Measurements from ENCODE around the gene MRM3. TPM values are rescaled to one million over a fixed set of nuclear protein-coding genes. Genes with fewer than 3 reads are reported as not detected.

Gene MRM3
- total and polyA plus RNA-seq, 12 donors = 12.9 to 34.6 (median 19.1) TPM

GRCh38 chr17:794876-795275, 12.7 kb downstream of the MRM3 start:
- Histone ChIP-seq H3K4me1 (replicated peaks in 1 of 2) (peaks cover 0 to 4% of the 10 kb centered on the region in 2 donors), H3K27me3 (no peaks in the 10 kb centered on the region), H3K4me3 (no peak overlapping the region), H3K36me3 (replicated peaks in 1 of 2) (peaks cover 0 to 18% of the 10 kb centered on the region in 2 donors), H3K27ac (no peak overlapping the region), H3K9me3 (replicated peaks in 1 of 3) (no peaks in the 10 kb centered on the region)
- TF ChIP-seq CTCF (IDR thresholded peaks at IDR 0.05) = peak; percentile 54 to 92 (median 85)
- TF ChIP-seq POLR2A (IDR thresholded peaks at IDR 0.05) = no peak
- DNase-seq = peak; percentile 70 to 91 (median 84)
- intact Hi-C loops (cut with DNase I) = loop anchor here (5.0 to 10.0 kb wide), 4 partner anchors 80 to 260 kb away; no protein-coding TSS in a partner anchor
- 10 to 16% (median 11%) methylated on average over 17 to 18 of the region's 18 CpGs for WGBS, 4 donors

DNA sequence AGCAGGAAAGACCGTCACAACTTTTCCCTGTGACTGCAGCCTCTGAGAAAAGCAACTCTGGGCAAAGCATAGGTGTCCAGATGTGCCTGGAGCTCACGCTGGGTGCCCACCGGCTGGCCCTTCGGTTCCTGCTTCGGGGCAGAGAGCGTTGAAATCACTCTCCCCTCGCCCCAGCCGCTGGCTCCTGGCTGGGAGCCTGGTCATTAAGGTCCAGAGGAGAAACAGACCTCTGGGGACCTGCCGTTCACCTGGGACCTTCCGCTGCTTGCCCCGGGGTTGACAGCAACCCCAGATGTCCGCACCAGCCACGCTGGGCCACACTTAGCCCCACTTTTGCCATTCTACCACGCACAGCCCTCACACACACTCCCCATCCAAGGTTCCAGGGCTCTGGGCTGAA, 13.1 kb downstream of the MRM3 start:
- Histone ChIP-seq H3K27me3 (no peaks in the 10 kb centered on the region), H3K27ac (no peak overlapping the region)
- WGBS, 4 donors = 70 to 81% (median 77%) methylated on average over 6 to 14 of the region's 14 CpGs

GRCh38 chr17:795721-796120, 13.6 kb downstream of the MRM3 start:
- H3K4me1 ChIP-seq (replicated peaks in 1 of 2) = peaks cover 0 to 4% of the 10 kb centered on the region in 2 donors
- DNase-seq = no peak
- no peak overlapping the region for H3K4me3 ChIP-seq
- intact Hi-C loops (cut with DNase I) = loop anchor here (5.0 to 10.0 kb wide), 4 partner anchors 79 to 259 kb away; no protein-coding TSS in a partner anchor
- H3K9me3 ChIP-seq (replicated peaks in 1 of 3) = no peaks in the 10 kb centered on the region
- H3K27me3 ChIP-seq = no peaks in the 10 kb centered on the region
- TF ChIP-seq POLR2A (IDR thresholded peaks at IDR 0.05) = no peak
- TF ChIP-seq CTCF (IDR thresholded peaks at IDR 0.05) = no peak
- H3K36me3 ChIP-seq (replicated peaks in 1 of 2) = peaks cover 0 to 14% of the 10 kb centered on the region in 2 donors
- 84 to 89% (median 85%) methylated on average over 9 of the region's 9 CpGs for whole genome bisulfite sequencing, 4 donors
- H3K27ac ChIP-seq = no peak overlapping the region

More for the DNA sequence above, 13.1 kb downstream of the MRM3 start:
- H3K36me3 ChIP-seq (replicated peaks in 1 of 2) = peaks cover 0 to 14% of the 10 kb centered on the region in 2 donors
- no peak overlapping the region for H3K4me3 ChIP-seq
- no peak for DNase-seq
- TF ChIP-seq POLR2A (IDR thresholded peaks at IDR 0.05) (no peak), CTCF (IDR thresholded peaks at IDR 0.05) (no peak)
- H3K9me3 ChIP-seq (replicated peaks in 1 of 3) = no peaks in the 10 kb centered on the region
- peaks cover 0 to 4% of the 10 kb centered on the region in 2 donors for H3K4me1 ChIP-seq (replicated peaks in 1 of 2)
- intact Hi-C loops (cut with DNase I) = loop anchor here (5.0 to 10.0 kb wide), 4 partner anchors 80 to 260 kb away; no protein-coding TSS in a partner anchor

DNA sequence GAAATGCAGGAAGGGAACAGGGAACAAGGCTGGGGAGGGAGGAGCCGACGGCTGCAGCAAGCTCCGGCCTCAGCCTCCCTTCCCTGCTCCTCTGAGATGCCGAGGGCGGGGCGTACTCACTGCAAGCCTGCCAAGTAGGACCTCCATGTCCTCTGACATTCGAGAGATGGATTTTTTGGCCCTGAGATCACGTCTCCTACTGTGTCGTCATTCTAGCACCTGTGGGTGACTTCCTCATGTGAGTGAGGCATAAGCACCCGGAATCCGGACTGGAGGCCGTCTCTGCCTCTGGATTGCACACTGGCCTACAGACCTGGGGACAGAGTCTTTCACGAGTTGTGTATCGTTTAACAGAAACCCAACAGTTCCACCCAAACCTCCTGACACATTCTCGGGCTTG, 14.5 kb downstream of the MRM3 start:
- Histone ChIP-seq H3K4me1 (replicated peaks in 1 of 2) (peaks cover 0 to 4% of the 10 kb centered on the region in 2 donors), H3K9me3 (replicated peaks in 1 of 3) (no peaks in the 10 kb centered on the region), H3K27ac (no peak overlapping the region), H3K36me3 (replicated peaks in 1 of 2) (peaks cover 0 to 12% of the 10 kb centered on the region in 2 donors), H3K27me3 (no peaks in the 10 kb centered on the region), H3K4me3 (no peak overlapping the region)
- no peak for DNase-seq
- TF ChIP-seq CTCF (IDR thresholded peaks at IDR 0.05) = no peak
- TF ChIP-seq POLR2A (IDR thresholded peaks at IDR 0.05) = no peak
- 74 to 91% (median 84%) methylated on average over 14 to 15 of the region's 15 CpGs for WGBS, 4 donors
- intact Hi-C loops (cut with DNase I) = loop anchor here (5.0 to 10.0 kb wide), 4 partner anchors 78 to 258 kb away; no protein-coding TSS in a partner anchor
